ENCODE results near the gene OGFOD3. TPM values are rescaled to one million over a fixed set of nuclear protein-coding genes. Genes with fewer than 3 reads are reported as not detected.
A peak's percentile ranks its signal among the peaks of the same experiment; 100 is the strongest.

Gene OGFOD3
- total RNA-seq, 2 experiments from 2014 or later: 31.1 to 32.9 TPM

- CTCF ChIA-PET: no interaction called here
- Mint-ChIP-seq H3K4me1 (ENCODE audit: low read depth) (peaks cover 26% of the 10 kb centered on the region), H3K4me3 (no peak overlapping the region), H3K9me3 (no peaks in the 10 kb centered on the region), H3K27ac (no peak overlapping the region), H3K27me3 (ENCODE audit: low read depth) (no peaks in the 10 kb centered on the region), H3K36me3 (ENCODE audit: low read depth) (peaks cover 40% of the 10 kb centered on the region)
- DNase-seq: no peak
- intact Hi-C loops (cut with micrococcal nuclease): no loop called here
These were observed 26.6 kb upstream of the OGFOD3 start for GRCh38 chr17:82444941-82445521.

- CTCF ChIA-PET: no interaction called here
- H3K36me3 Mint-ChIP-seq (ENCODE audit: low read depth): peaks cover 34% of the 10 kb centered on the region
These were observed 26.0 kb upstream of the OGFOD3 start for GRCh38 chr17:82444284-82444893.

GRCh38 chr17:82443465-82444283 is 25.3 kb upstream of the OGFOD3 start:
- Mint-ChIP-seq H3K9me3 (no peaks in the 10 kb centered on the region), H3K27me3 (ENCODE audit: low read depth) (no peaks in the 10 kb centered on the region), H3K4me3 (no peak overlapping the region), H3K36me3 (ENCODE audit: low read depth) (peaks cover 27% of the 10 kb centered on the region), H3K27ac (no peak overlapping the region), H3K4me1 (ENCODE audit: low read depth) (peaks cover 23% of the 10 kb centered on the region)
- CTCF ChIA-PET: no interaction called here
- no peak for DNase-seq
- intact Hi-C loops (cut with micrococcal nuclease): no loop called here

More at GRCh38 chr17:82444284-82444893, 26.0 kb upstream of the OGFOD3 start:
- no peak for DNase-seq
- Mint-ChIP-seq H3K27ac (no peak overlapping the region), H3K4me3 (no peak overlapping the region), H3K4me1 (ENCODE audit: low read depth) (peaks cover 26% of the 10 kb centered on the region), H3K9me3 (no peaks in the 10 kb centered on the region), H3K27me3 (ENCODE audit: low read depth) (no peaks in the 10 kb centered on the region)
- intact Hi-C loops (cut with micrococcal nuclease): no loop called here

- CTCF ChIA-PET: no interaction called here
- Mint-ChIP-seq H3K9me3 (no peaks in the 10 kb centered on the region), H3K27ac (no peak overlapping the region), H3K4me1 (ENCODE audit: low read depth) (peaks cover 21% of the 10 kb centered on the region), H3K4me3 (no peak overlapping the region), H3K36me3 (ENCODE audit: low read depth) (peaks cover 27% of the 10 kb centered on the region), H3K27me3 (ENCODE audit: low read depth) (no peaks in the 10 kb centered on the region)
- intact Hi-C loops (cut with micrococcal nuclease): no loop called here
- no peak for DNase-seq
These were observed 24.5 kb upstream of the OGFOD3 start for GRCh38 chr17:82442643-82443464.

- Mint-ChIP-seq H3K4me1 (ENCODE audit: low read depth) (peaks cover 16% of the 10 kb centered on the region), H3K4me3 (no peak overlapping the region), H3K27ac (no peak overlapping the region), H3K36me3 (ENCODE audit: low read depth) (peaks cover 20% of the 10 kb centered on the region), H3K9me3 (no peaks in the 10 kb centered on the region), H3K27me3 (ENCODE audit: low read depth) (no peaks in the 10 kb centered on the region)
- intact Hi-C loops (cut with micrococcal nuclease): no loop called here
- DNase-seq: no peak
- CTCF ChIA-PET: no interaction called here
These were observed 23.5 kb upstream of the OGFOD3 start for GRCh38 chr17:82441691-82442487.

GRCh38 chr17:82440991-82441627 is 22.7 kb upstream of the OGFOD3 start:
- Mint-ChIP-seq H3K27me3 (ENCODE audit: low read depth) (no peaks in the 10 kb centered on the region), H3K9me3 (no peaks in the 10 kb centered on the region), H3K27ac (peak overlapping the region; percentile 41), H3K4me3 (no peak overlapping the region), H3K4me1 (ENCODE audit: low read depth) (peaks cover 10% of the 10 kb centered on the region), H3K36me3 (ENCODE audit: low read depth) (peaks cover 13% of the 10 kb centered on the region)
- CTCF ChIA-PET: no interaction called here
- intact Hi-C loops (cut with micrococcal nuclease): no loop called here
- DNase-seq: no peak

- no peaks in the 10 kb centered on the region for H3K9me3 Mint-ChIP-seq
- DNase-seq: no peak
- CTCF ChIA-PET: no interaction called here
- peaks cover 9% of the 10 kb centered on the region for H3K36me3 Mint-ChIP-seq (ENCODE audit: low read depth)
- peaks cover 5% of the 10 kb centered on the region for H3K4me1 Mint-ChIP-seq (ENCODE audit: low read depth)
- no peak overlapping the region for H3K4me3 Mint-ChIP-seq
- intact Hi-C loops (cut with micrococcal nuclease): no loop called here
- peak overlapping the region; percentile 5 for H3K27ac Mint-ChIP-seq
- H3K27me3 Mint-ChIP-seq (ENCODE audit: low read depth): no peaks in the 10 kb centered on the region
These were observed 22.1 kb upstream of the OGFOD3 start for GRCh38 chr17:82440469-82440981.

- H3K27me3 Mint-ChIP-seq (ENCODE audit: low read depth): no peaks in the 10 kb centered on the region
- H3K4me3 Mint-ChIP-seq: no peak overlapping the region
- H3K27ac Mint-ChIP-seq: no peak overlapping the region
- no peaks in the 10 kb centered on the region for H3K9me3 Mint-ChIP-seq
- peaks cover 8% of the 10 kb centered on the region for H3K4me1 Mint-ChIP-seq (ENCODE audit: low read depth)
- DNase-seq: no peak
- CTCF ChIA-PET: no interaction called here
- H3K36me3 Mint-ChIP-seq (ENCODE audit: low read depth): peaks cover 9% of the 10 kb centered on the region
- intact Hi-C loops (cut with micrococcal nuclease): no loop called here
These were observed 21.5 kb upstream of the OGFOD3 start for GRCh38 chr17:82439829-82440365.

- Mint-ChIP-seq H3K27me3 (ENCODE audit: low read depth) (no peaks in the 10 kb centered on the region), H3K36me3 (ENCODE audit: low read depth) (peaks cover 8% of the 10 kb centered on the region), H3K4me1 (ENCODE audit: low read depth) (peaks cover 8% of the 10 kb centered on the region), H3K27ac (no peak overlapping the region), H3K4me3 (no peak overlapping the region), H3K9me3 (no peaks in the 10 kb centered on the region)
- intact Hi-C loops (cut with micrococcal nuclease): no loop called here
- no peak for DNase-seq
- CTCF ChIA-PET: no interaction called here
These were observed 20.9 kb upstream of the OGFOD3 start for GRCh38 chr17:82439194-82439828.

GRCh38 chr17:82438401-82439193 is 20.2 kb upstream of the OGFOD3 start:
- Mint-ChIP-seq H3K36me3 (ENCODE audit: low read depth) (peaks cover 6% of the 10 kb centered on the region), H3K27me3 (ENCODE audit: low read depth) (no peaks in the 10 kb centered on the region), H3K4me3 (no peak overlapping the region), H3K4me1 (ENCODE audit: low read depth) (peaks cover 11% of the 10 kb centered on the region), H3K9me3 (no peaks in the 10 kb centered on the region), H3K27ac (no peak overlapping the region)
- DNase-seq: no peak
- intact Hi-C loops (cut with micrococcal nuclease): no loop called here
- CTCF ChIA-PET: interaction anchor here (0.6 to 0.9 kb wide), 2 partner anchors 14 to 178 kb away, joined by 3 to 4 read pairs; no protein-coding TSS in a partner anchor

Data from activated naive CD4-positive, alpha-beta T cell treated with anti-CD3 and anti-CD28 coated beads for 36 hours (primary cell).